Activated naive CD8-positive, alpha-beta T cell treated with anti-CD3 and anti-CD28 coated beads for 36 hours (primary cell): ENCODE results near the gene SCYL3. TPM values are rescaled to one million over a fixed set of nuclear protein-coding genes. Genes with fewer than 3 reads are reported as not detected.

Experiments
- DNase-seq: peaks from one replicate; pipeline ENCODE4 v3.0.0; 2021
- H3K27ac Mint-ChIP-seq: one replicate; pipeline ENCODE4 v1.8.0; 2022; ENCODE audit warnings: mild to moderate bottlenecking, moderate library complexity, mixed read lengths
- H3K27me3 Mint-ChIP-seq: one replicate; pipeline ENCODE4 v1.8.0; 2022; ENCODE audit warnings: mild to moderate bottlenecking, mixed read lengths
- H3K36me3 Mint-ChIP-seq: one replicate; pipeline ENCODE4 v1.8.0; 2021; ENCODE audit warnings: mild to moderate bottlenecking, mixed read lengths
- H3K4me1 Mint-ChIP-seq: one replicate; pipeline ENCODE4 v1.8.0; 2021; ENCODE audit warnings: mixed read lengths
- H3K4me3 Mint-ChIP-seq: one replicate; pipeline ENCODE4 v1.8.0; 2022; ENCODE audit warnings: mild to moderate bottlenecking, moderate library complexity, mixed read lengths
- H3K9me3 Mint-ChIP-seq: one replicate; pipeline ENCODE4 v1.8.0; 2022; ENCODE audit warnings: mixed read lengths
- total RNA-seq, 2 experiments: library from RNA; stranded (reverse); gene quantifications; one replicate each; pipeline ENCODE4 v1.2.3, GENCODE V29; 2021

Gene SCYL3
- total RNA-seq, 2 experiments from 2014 or later, result 9.3 to 9.5 TPM

DNA sequence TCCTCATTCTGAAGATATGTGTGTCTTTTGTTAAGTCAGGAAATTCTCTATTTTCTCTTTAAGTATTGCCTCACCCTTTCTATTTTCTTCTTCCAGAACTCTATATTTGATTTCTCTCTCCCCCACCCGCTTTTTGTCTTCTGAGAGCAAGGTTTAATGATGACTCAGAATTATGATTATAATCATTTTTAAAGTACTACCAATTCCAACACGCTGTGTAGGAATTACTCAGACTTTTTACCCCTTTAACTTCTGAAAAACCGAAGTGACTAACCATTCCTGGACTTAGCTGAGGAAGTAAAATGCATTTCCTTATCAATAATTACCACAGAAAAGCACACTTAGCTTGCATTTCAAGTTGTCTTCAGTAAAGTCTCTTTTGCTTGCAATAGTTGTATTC, 20.8 kb upstream of the SCYL3 start:
- peaks cover 2% of the 10 kb centered on the region for H3K36me3 Mint-ChIP-seq
- no peak overlapping the region for H3K4me3 Mint-ChIP-seq
- H3K27me3 Mint-ChIP-seq, result no peaks in the 10 kb centered on the region
- DNase-seq, result no peak
- no peak overlapping the region for H3K27ac Mint-ChIP-seq
- peaks cover 3% of the 10 kb centered on the region for H3K9me3 Mint-ChIP-seq
- H3K4me1 Mint-ChIP-seq, result no peaks in the 10 kb centered on the region

DNA sequence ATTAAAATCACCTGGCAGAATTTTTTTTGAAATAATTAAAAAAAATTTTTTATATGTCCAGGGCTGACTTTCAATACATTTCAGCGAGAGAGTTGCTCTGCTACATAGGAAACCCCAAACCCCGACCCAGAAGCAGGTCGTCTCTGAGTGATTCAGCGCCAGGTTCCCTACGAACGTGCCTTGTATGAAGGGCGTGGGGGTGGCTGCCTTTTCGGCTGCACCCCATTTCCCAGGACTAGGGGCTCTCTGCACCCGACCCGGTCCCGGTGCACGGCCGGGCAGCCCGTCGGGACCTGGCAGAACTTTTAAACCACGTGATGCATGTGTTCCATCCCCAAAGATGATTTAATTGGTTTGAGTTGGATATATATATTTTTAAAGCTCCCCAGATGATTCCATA, 15.8 kb upstream of the SCYL3 start:
- Mint-ChIP-seq H3K4me1 (peaks cover 3% of the 10 kb centered on the region), H3K9me3 (peaks cover 3% of the 10 kb centered on the region), H3K27ac (no peak overlapping the region), H3K27me3 (no peaks in the 10 kb centered on the region), H3K36me3 (peaks cover 2% of the 10 kb centered on the region), H3K4me3 (no peak overlapping the region)
- no peak for DNase-seq

DNA sequence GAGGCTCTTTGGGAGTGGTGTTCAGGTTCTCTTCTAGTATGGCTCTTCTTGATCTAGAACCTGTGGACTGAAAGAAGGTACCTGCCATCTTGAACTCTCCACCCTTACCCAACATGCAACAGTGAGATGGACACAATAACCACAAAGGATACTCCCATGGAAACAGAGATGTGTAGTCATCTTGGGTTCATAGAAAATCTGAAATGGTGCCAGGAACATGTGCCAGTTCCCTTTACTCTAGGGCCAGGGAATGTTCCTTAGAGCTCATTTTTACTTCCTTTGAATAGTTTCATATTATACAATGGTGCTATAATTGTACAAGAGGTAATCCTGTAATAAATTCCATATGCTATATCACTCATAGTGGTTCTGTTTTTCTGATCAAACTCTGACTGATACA, 13.2 kb upstream of the SCYL3 start:
- H3K36me3 Mint-ChIP-seq, result peaks cover under 1% of the 10 kb centered on the region
- no peak for DNase-seq
- H3K4me3 Mint-ChIP-seq, result no peak overlapping the region
- H3K27me3 Mint-ChIP-seq, result no peaks in the 10 kb centered on the region
- H3K9me3 Mint-ChIP-seq, result peaks cover 2% of the 10 kb centered on the region
- H3K4me1 Mint-ChIP-seq, result peaks cover 15% of the 10 kb centered on the region
- no peak overlapping the region for H3K27ac Mint-ChIP-seq

- Mint-ChIP-seq H3K9me3 (no peaks in the 10 kb centered on the region), H3K36me3 (no peaks in the 10 kb centered on the region), H3K4me3 (no peak overlapping the region), H3K27me3 (no peaks in the 10 kb centered on the region), H3K27ac (no peak overlapping the region), H3K4me1 (peaks cover 15% of the 10 kb centered on the region)
- no peak for DNase-seq
These were observed 11.1 kb upstream of the SCYL3 start for GRCh38 chr1:169904834-169905233.

- H3K27me3 Mint-ChIP-seq, result peaks cover 3% of the 10 kb centered on the region
- no peak for DNase-seq
- no peak overlapping the region for H3K4me3 Mint-ChIP-seq
- H3K4me1 Mint-ChIP-seq, result peaks cover 12% of the 10 kb centered on the region
- no peaks in the 10 kb centered on the region for H3K36me3 Mint-ChIP-seq
- H3K9me3 Mint-ChIP-seq, result no peaks in the 10 kb centered on the region
- H3K27ac Mint-ChIP-seq, result peak overlapping the region; percentile 10
These were observed 9.1 kb upstream of the SCYL3 start for GRCh38 chr1:169902751-169903150.

GRCh38 chr1:169901115-169901514, 7.4 kb upstream of the SCYL3 start:
- no peaks in the 10 kb centered on the region for H3K9me3 Mint-ChIP-seq
- DNase-seq, result no peak
- H3K27me3 Mint-ChIP-seq, result peaks cover 7% of the 10 kb centered on the region
- H3K36me3 Mint-ChIP-seq, result no peaks in the 10 kb centered on the region
- H3K27ac Mint-ChIP-seq, result no peak overlapping the region
- peaks cover 12% of the 10 kb centered on the region for H3K4me1 Mint-ChIP-seq
- no peak overlapping the region for H3K4me3 Mint-ChIP-seq

DNA sequence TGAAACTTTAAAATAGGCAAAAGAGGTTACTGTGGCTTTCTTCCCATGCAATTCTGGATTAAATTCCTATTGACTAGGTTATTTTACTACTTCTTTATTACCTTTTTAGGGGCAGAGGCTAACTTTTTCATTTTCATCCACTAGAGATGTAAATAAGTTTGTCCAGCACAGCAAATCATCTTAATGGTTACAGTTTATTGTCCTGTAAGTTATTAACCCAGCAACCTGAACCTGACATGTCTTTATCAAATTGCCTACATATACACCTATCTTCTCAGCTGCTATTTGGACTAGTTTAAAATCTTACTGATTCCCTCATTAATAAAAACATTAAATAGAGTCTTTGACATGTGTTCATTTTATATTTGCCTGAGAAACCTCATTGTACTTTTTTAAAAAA, 6.9 kb upstream of the SCYL3 start:
- Mint-ChIP-seq H3K36me3 (no peaks in the 10 kb centered on the region), H3K27ac (no peak overlapping the region), H3K27me3 (peaks cover 7% of the 10 kb centered on the region), H3K4me1 (peaks cover 12% of the 10 kb centered on the region), H3K9me3 (no peaks in the 10 kb centered on the region), H3K4me3 (no peak overlapping the region)
- no peak for DNase-seq

DNA sequence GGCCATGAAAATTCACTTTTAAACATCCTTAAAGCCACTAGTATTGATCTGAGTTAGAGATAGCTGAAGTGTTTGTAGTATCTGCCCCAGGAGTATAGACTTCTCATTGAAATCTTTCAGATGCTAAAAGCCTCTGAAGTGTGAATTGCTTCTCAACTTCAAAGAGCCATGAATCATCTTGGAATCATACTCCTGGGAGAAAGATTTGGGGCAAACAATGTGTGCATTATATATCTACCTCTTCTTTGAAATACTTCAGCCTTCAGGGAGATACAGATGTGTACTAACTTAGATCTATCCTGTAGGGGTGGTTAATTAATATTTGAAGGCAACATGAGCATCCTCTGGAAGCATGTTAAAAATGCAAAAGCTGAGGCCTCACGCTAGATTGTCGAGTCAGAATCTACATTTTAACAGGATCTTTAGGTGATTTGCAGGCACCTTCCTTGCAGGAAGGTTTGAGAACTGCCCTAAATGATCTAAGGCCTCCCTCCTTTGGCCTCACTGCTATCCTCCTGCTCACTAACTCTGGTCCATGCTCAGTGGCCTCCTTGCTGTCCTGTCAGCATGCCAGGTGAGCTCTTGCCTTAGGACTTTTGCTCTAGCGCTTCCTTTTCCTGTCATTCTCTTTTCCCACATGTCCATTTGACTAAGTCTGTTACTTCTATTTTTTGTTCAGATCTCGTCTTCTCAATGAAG, 6.0 kb upstream of the SCYL3 start:
- H3K36me3 Mint-ChIP-seq, result no peaks in the 10 kb centered on the region
- H3K9me3 Mint-ChIP-seq, result peaks cover 2% of the 10 kb centered on the region
- peaks cover 7% of the 10 kb centered on the region for H3K27me3 Mint-ChIP-seq
- peaks cover 14% of the 10 kb centered on the region for H3K4me1 Mint-ChIP-seq
- DNase-seq, result no peak
- no peak overlapping the region for H3K4me3 Mint-ChIP-seq
- no peak overlapping the region for H3K27ac Mint-ChIP-seq

GRCh38 chr1:169896013-169896412, 2.3 kb upstream of the SCYL3 start:
- no peak for DNase-seq
- no peak overlapping the region for H3K27ac Mint-ChIP-seq
- H3K27me3 Mint-ChIP-seq, result peaks cover 7% of the 10 kb centered on the region
- peaks cover 3% of the 10 kb centered on the region for H3K36me3 Mint-ChIP-seq
- H3K9me3 Mint-ChIP-seq, result peaks cover 2% of the 10 kb centered on the region
- H3K4me3 Mint-ChIP-seq, result no peak overlapping the region
- peaks cover 20% of the 10 kb centered on the region for H3K4me1 Mint-ChIP-seq

DNA sequence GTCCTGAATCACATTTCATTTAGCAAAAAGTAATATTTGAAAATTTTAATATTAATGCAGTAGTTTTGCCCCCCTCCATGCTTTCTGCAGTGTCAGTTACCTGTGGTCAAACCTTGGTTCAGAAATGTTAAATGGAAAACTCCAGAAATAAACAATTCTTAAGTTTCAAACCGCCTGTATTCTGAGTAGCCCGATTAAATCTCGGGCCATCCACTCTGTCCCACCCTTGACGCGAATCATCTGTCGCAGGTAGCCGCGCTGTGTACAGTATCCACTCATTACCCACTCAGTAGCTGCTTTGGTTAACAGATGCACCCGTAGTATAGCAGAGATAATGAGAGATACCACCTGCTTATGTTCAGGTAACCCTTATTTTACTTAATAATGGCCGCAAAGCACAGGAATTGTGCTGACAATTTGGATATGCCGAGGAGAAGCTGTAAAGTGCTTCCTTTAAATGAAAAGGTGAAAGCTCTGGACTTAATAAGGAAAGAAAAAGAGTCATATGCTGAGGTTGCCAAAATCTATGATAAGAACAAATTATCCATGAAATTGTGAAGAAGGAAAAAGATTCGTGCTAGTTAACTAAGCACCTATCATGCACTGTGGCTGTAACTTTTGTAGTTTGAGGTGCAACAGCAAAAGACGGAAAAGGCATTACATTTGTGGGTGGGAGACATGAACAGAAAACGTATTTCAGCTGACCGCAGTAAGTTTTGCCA, 889 bp upstream of the SCYL3 start:
- Mint-ChIP-seq H3K36me3 (peaks cover 3% of the 10 kb centered on the region), H3K9me3 (peaks cover 2% of the 10 kb centered on the region), H3K4me3 (peak overlapping the region; percentile 87), H3K27ac (peak overlapping the region; percentile 100), H3K27me3 (peaks cover 7% of the 10 kb centered on the region), H3K4me1 (peaks cover 33% of the 10 kb centered on the region)
- no peak for DNase-seq

DNA sequence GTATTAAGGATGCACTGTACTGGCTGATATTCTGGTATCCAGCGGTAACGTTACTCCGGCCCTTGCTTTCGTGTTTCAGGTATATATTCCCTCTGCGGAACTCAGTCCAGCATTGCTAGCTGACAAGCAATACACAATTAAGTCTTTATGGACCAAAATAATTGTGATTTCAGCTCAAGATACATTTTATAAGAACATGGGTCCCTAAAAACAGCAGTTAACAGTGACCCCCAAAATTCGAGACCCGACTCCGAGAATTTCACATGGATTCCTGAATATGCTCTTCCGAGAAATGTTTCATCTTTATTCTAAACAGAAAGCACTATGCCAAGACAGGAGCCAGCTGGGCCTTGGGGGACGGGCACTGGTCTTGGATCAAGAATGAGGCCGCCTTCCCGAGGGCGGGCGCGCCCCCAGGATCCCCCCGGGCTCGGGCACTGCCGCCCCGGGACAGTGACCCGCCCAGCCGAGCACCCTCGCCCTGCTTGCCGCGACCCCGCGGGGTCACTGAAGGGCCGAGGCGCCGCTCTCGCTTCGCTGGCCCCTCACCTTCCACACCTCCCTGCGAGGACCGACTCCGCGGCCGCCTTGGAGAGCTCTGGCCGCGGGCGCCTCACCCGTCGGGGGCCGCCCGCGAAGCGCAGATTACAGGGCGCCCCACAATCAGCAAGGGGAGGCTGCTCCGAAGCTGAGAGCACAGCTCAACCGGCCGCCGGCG, 610 bp downstream of the SCYL3 start:
- peaks cover 43% of the 10 kb centered on the region for H3K4me1 Mint-ChIP-seq
- peak overlapping the region; percentile 87 for H3K4me3 Mint-ChIP-seq
- peaks cover 8% of the 10 kb centered on the region for H3K36me3 Mint-ChIP-seq
- H3K27me3 Mint-ChIP-seq, result peaks cover 4% of the 10 kb centered on the region
- H3K9me3 Mint-ChIP-seq, result peaks cover 2% of the 10 kb centered on the region
- peak overlapping the region; percentile 94 for H3K27ac Mint-ChIP-seq
- peak; percentile 41 for DNase-seq

DNA sequence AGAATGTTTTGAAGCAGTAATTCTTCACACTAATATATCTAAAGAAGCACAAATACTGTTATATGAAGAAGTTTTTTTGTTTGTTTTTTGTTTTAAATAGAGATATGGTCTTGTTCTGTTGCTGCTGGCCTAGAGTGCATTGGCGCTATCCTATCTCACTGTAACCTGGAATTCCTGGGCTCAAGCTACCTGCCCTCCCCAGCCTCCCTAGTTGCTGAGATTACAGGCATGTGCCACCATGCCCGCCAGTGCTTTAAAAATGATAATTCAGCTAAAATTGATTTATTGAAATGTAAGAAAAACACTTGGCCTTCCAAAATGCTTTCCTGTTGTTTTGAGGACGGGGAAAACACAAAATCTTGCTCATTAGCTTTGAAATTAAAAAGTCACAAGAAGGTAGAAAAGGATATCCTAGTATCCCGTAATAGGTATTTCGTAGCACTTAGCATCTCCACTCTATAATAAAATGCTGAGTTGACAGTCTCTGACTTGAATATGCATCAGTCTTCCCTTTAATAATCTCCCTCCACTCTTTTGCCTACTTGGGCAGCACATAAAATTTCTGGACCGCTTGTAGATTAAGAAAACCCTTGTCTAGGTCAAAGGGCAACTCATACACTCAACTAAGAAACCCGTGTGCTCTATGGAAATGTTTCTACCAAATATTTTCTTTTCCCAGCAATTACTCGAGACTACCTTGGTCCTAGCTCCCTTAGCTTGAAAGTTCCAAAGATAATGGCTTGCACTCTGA, 1.3 kb downstream of the SCYL3 start:
- DNase-seq, result no peak
- Mint-ChIP-seq H3K27ac (peak overlapping the region; percentile 94), H3K4me3 (peak overlapping the region; percentile 87), H3K27me3 (peaks cover 4% of the 10 kb centered on the region), H3K4me1 (peaks cover 45% of the 10 kb centered on the region), H3K36me3 (peaks cover 10% of the 10 kb centered on the region), H3K9me3 (peaks cover 2% of the 10 kb centered on the region)

DNA sequence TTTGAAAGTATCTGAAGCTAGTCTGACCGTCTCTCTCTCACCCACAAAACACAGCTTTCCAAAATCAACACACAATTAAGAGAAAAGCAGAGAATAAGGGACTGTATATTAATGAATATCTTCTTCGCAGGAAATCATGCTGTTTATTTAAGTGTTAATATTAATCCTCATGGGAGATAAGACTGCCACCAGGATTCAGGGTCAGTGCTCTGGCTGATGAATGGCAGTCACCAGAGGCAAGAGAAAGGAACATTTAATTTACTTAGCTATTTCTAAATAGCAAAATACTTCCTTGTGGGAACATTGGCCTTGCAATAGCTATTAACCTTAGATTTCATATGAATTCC, 2.2 kb downstream of the SCYL3 start:
- peaks cover 2% of the 10 kb centered on the region for H3K9me3 Mint-ChIP-seq
- H3K27me3 Mint-ChIP-seq, result peaks cover 2% of the 10 kb centered on the region
- peaks cover 45% of the 10 kb centered on the region for H3K4me1 Mint-ChIP-seq
- peak overlapping the region; percentile 94 for H3K27ac Mint-ChIP-seq
- peaks cover 12% of the 10 kb centered on the region for H3K36me3 Mint-ChIP-seq
- H3K4me3 Mint-ChIP-seq, result peak overlapping the region; percentile 87
- no peak for DNase-seq

GRCh38 chr1:169890761-169891538, 2.7 kb downstream of the SCYL3 start:
- H3K4me1 Mint-ChIP-seq, result peaks cover 45% of the 10 kb centered on the region
- H3K27ac Mint-ChIP-seq, result peak overlapping the region; percentile 94
- peaks cover 13% of the 10 kb centered on the region for H3K36me3 Mint-ChIP-seq
- H3K4me3 Mint-ChIP-seq, result peak overlapping the region; percentile 87
- H3K9me3 Mint-ChIP-seq, result peaks cover 2% of the 10 kb centered on the region
- DNase-seq, result peak; percentile 35
- H3K27me3 Mint-ChIP-seq, result no peaks in the 10 kb centered on the region
